Measurements from ENCODE around the gene HTATIP2. TPM values are rescaled to one million over a fixed set of nuclear protein-coding genes. Genes with fewer than 3 reads are reported as not detected.

Gene HTATIP2
- total and polyA plus RNA-seq, 2 of the 4 experiments (the other 2 are of a cell fraction), result 7.2 to 11.6 TPM

DNA sequence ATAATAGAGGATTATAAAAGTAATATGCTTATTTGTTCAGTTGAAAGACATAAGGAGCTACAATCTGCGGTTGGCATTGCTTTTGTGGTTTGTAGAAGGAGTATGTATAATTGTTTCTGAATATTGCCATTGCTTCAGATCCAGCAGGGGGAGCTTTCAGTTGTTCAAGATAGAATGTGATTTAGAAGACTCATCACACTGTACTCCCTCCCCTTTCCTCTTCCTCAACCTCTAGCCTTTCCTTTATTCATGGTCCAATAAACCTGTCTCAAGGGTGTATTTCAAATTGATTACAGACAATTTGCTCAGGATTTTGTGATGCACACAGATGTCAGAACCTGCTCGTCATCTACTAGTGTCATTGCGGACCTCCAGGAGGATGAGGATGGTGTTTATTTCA, 33.8 kb downstream of the HTATIP2 start:
- H2BK5ac ChIP-seq (ENCODE audit: low read depth, low read length, poor library complexity, severe bottlenecking), result no peak overlapping the region
- no peak overlapping the region for H2BK20ac ChIP-seq (ENCODE audit: low read depth, low read length)
- H4K5ac ChIP-seq (ENCODE audit: low read depth, low read length), result no peak overlapping the region
- H3K56ac ChIP-seq (ENCODE audit: extremely low read depth, insufficient read depth, low read length), result no peak overlapping the region
- peak; percentile 87 for ATAC-seq (ENCODE audit: low read depth)
- no peaks in the 10 kb centered on the region for H3K79me1 ChIP-seq (ENCODE audit: low read depth in 1 of 2, low read length in 2 of 2)
- no peak overlapping the region for H3K4me3 ChIP-seq (ENCODE audit: insufficient read depth, low read depth, low read length)
- TF ChIP-seq RAD21 (IDR thresholded peaks at IDR 0.05; ENCODE audit: low read length) (peak; percentile 44), CTCF (conservative IDR thresholded peaks at IDR 0.05; ENCODE audit: low read depth, low read length) (peak; percentile 61), CEBPB (IDR thresholded peaks at IDR 0.05; ENCODE audit: low read depth, low read length) (no peak), SMC3 (IDR thresholded peaks at IDR 0.05; ENCODE audit: low read depth, low read length) (peak; percentile 60), POLR2A (IDR thresholded peaks at IDR 0.05; ENCODE audit: low read depth, low read length) (no peak), RFX5 (IDR thresholded peaks at IDR 0.05; ENCODE audit: low read depth, low read length) (no peak), NFE2L2 (IDR thresholded peaks at IDR 0.05; ENCODE audit: low read depth, low read length) (no peak), RCOR1 (IDR thresholded peaks at IDR 0.05; ENCODE audit: insufficient replicate concordance, low read length) (no peak)
- H2AK9ac ChIP-seq (replicated peaks; ENCODE audit: low read depth, low read length, poor library complexity), result no peak overlapping the region
- no peak overlapping the region for H3K4me2 ChIP-seq (ENCODE audit: low read depth, low read length)
- H3K4me1 ChIP-seq (ENCODE audit: control insufficient read depth, insufficient read depth, low read length), result no peaks in the 10 kb centered on the region
- no peak overlapping the region for H2BK120ac ChIP-seq (ENCODE audit: low read depth, low read length)
- POLR2A ChIA-PET (ENCODE audit: unreplicated experiment), result no interaction called here
- intact Hi-C loops (cut with micrococcal nuclease) (loop anchor here (1.0 kb wide), 2 partner anchors 46 to 213 kb away; no protein-coding TSS in a partner anchor), in situ Hi-C loops (cut with MboI; ENCODE audit: low sequenced_read_pairs) (no loop called here), dilution Hi-C loops (cut with HindIII; ENCODE audit: low sequenced_read_pairs, unreplicated experiment) (no loop called here)
- H3K9ac ChIP-seq (ENCODE audit: low read depth, low read length), result no peak overlapping the region
- H3K18ac ChIP-seq (ENCODE audit: low read depth, low read length), result no peak overlapping the region
- no CpG with 5 or more reads among the region's 3 CpGs for WGBS, 2 experiments (ENCODE audit: extremely low coverage in 2 of 2, insufficient read length in 1 of 2)
- peak; percentile 57 for DNase-seq
- no peak overlapping the region for H3K23ac ChIP-seq (ENCODE audit: low read depth, low read length)
- H2BK15ac ChIP-seq (ENCODE audit: low read depth, low read length), result no peak overlapping the region
- no peaks in the 10 kb centered on the region for H3K27me3 ChIP-seq (ENCODE audit: control insufficient read depth, insufficient read depth, low read length)
- H3K9me1 ChIP-seq (ENCODE audit: insufficient read depth, low read length), result no peaks in the 10 kb centered on the region
- peaks cover 4% of the 10 kb centered on the region for H3K36me3 ChIP-seq (ENCODE audit: control insufficient read depth, insufficient read depth, low read length)
- no peak overlapping the region for H2AFZ ChIP-seq (replicated peaks; ENCODE audit: low read length, poor library complexity)
- CTCF ChIA-PET, result interaction anchor here (0.7 to 1.7 kb wide), 12 partner anchors 8 to 229 kb away, joined by 4 to 15 read pairs (median 5); no protein-coding TSS in a partner anchor
- H3K4ac ChIP-seq (ENCODE audit: low read depth, low read length), result no peak overlapping the region
- no peak overlapping the region for H4K91ac ChIP-seq (ENCODE audit: insufficient read depth, low read depth, low read length)
- no peak overlapping the region for H4K8ac ChIP-seq (ENCODE audit: low read depth in 2 of 2, low read length in 2 of 2)
- H3K27ac ChIP-seq (ENCODE audit: insufficient read depth, low read length), result no peak overlapping the region
- no TSS peak for BruUV-seq (replicated peaks)
- no peaks in the 10 kb centered on the region for H4K20me1 ChIP-seq (ENCODE audit: insufficient read depth, low read length)
- no peak overlapping the region for H2AK5ac ChIP-seq (ENCODE audit: low read depth, low read length)
- no peak overlapping the region for H3K14ac ChIP-seq (replicated peaks; ENCODE audit: low read depth, low read length)
- H3K9me3 ChIP-seq (ENCODE audit: control insufficient read depth, insufficient read depth, low read length), result no peaks in the 10 kb centered on the region

Measured in IMR-90 (cell line).